CD4-positive, alpha-beta T cell treated with Interleukin-12 subunit alpha and Interleukin-12 subunit beta, for 1 hour (primary cell): ENCODE data around the gene PXMP2.
"Not testable (repeated sequence)": the region's sequence is repeated elsewhere in the genome, so short reads cannot be mapped to it uniquely, and the experiment has no call there.

Source experiments
- DNase-seq: peaks from one replicate; pipeline ENCODE4 v3.0.0-alpha.2; 2020

PXMP2 gene

DNA sequence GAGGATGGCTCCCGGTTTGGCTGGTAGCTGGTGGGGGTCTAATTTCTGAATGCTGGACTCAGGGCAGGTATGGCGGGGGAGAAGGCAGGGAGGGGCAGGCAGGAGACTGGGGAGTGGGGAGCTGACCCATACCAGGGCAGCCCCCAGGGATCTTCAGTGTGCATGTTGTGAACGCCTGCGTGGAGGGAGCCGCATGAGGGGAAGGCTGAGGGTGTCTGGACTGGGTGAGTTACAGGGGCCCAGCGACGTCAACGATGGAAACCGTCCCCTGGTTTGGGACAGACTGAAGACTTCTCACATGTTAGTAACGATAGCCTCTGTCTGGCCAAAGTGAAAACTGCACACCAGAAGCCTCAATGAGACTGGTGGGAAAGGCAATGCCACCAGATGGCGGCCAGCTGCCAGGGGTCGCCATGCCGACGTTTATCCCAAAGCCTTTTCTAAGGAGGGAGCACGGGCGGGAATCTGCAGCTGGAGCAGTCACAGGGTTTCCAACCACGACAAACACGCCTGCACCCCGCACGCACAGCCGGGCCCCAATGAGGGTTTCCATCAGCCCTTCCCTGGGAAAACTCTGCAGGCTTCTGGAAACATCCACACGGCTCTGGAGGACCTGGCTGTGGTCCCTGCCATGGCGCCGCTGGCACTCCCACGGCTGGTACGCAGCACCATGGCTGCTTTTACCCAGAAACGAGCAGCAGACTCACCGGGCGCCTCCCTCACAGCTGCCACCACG, 37.3 kb downstream of the PXMP2 start:
- DNase-seq, result no peak

DNA sequence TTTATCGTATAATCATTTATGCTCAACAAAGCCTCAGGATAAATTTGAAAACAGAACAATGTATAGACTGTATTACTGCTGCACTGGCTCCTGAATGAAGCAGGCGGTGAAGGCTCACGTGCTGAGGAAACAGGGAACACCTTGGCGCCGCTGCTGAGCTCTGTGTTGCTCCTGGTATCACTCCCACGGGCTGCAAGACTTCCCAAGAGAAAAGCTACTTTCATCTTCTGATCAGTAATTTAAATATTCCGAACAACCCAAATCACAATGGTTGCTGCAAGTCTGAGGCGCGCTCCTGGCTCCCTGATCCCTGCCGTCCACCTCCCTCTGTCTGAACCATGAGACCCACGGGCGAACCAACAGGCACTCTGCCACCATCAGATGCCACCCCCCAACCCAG, 39.0 kb downstream of the PXMP2 start:
- DNase-seq, result no peak

DNA sequence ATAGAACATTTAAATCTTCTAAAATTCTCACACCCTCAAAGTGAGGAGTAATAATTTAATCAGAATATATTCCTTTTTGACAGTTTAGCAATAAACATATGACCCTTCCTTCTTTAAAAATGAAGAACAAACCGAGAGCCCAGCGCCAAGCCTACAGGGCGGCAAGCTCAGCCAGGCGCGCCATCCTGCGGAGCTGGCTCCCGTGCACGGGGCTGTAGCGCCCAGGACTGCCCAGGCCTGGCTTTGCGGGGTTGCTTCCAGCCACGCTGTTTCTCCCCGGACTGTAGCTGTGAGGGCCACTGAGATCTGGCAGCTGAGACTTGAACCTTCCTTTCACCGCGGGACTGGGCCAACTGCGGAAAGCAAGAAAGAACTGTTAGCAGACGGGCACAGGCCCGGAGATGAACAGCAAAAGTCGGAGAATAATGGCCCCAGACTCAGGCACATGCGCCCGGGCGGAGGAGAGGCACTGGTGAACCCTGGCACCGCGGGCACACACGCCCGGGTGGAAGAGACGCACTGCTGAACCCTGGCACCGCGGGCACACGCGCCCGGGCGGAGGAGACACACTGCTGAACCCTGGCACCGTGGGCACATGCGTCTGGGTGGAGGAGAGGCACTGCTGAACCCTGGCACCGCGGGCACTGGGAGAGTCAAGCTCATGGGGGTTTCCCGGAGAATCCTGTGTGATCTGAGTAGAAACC, 39.9 kb downstream of the PXMP2 start:
- no peak for DNase-seq

- DNase-seq, result no peak
These were observed 41.1 kb downstream of the PXMP2 start for GRCh38 chr12:132728502-132728901.

- DNase-seq, result no peak
These were observed 42.3 kb downstream of the PXMP2 start for GRCh38 chr12:132729541-132730320.

- no peak for DNase-seq
These were observed 43.0 kb downstream of the PXMP2 start for GRCh38 chr12:132730353-132730752.

- no peak for DNase-seq
These were observed 44.2 kb downstream of the PXMP2 start for GRCh38 chr12:132731574-132731973.

DNA sequence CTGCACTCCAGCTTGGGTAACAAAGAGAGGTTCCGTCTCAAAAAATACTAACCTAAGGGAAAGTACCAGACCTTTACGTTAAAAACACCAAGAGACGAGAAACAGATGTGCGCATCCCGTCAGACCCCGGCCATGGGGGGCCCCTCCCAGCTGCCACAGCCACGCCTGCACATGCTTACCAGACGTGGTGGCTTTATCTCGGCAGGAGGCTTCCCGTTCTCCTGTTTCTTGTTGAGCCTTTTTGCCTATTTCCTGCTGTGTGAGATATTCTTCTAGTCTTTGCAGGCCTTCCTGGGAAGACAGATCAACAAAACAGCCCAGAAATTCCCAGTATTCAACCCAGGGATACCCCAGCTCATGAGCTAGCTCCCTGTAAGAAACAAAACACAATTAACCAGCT, 46.8 kb downstream of the PXMP2 start:
- no peak for DNase-seq

GRCh38 chr12:132735496-132735895, 48.1 kb downstream of the PXMP2 start:
- no peak for DNase-seq

GRCh38 chr12:132736378-132736777, 49.0 kb downstream of the PXMP2 start:
- DNase-seq, result no peak

- no peak for DNase-seq
These were observed 49.5 kb downstream of the PXMP2 start for GRCh38 chr12:132736913-132737312.

GRCh38 chr12:132739600-132740312, 52.4 kb downstream of the PXMP2 start:
- DNase-seq, result no peak

GRCh38 chr12:132740313-132740646, 52.9 kb downstream of the PXMP2 start:
- no peak for DNase-seq

DNA sequence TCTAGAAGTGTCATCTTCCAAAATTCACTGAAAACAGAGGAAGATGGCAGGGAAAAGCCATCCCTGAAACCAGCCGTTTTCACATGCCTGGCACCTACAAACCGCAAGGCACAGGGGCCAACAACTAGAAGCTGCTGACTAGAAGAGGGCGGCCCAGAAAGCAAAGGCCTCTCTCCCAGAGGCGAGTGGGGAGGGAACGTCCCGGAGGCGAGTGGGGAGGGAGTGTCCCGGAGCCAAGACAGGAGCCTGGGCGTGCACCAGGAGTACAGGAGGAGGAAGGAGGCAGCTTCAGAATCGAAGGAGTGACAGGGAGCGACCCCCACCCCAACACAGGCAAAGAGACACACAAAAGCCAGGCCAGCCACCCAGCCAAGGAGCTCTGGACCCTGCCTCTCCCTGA, 53.3 kb downstream of the PXMP2 start:
- no peak for DNase-seq

- DNase-seq, result no peak
These were observed 54.2 kb downstream of the PXMP2 start for GRCh38 chr12:132741620-132742019.

DNA sequence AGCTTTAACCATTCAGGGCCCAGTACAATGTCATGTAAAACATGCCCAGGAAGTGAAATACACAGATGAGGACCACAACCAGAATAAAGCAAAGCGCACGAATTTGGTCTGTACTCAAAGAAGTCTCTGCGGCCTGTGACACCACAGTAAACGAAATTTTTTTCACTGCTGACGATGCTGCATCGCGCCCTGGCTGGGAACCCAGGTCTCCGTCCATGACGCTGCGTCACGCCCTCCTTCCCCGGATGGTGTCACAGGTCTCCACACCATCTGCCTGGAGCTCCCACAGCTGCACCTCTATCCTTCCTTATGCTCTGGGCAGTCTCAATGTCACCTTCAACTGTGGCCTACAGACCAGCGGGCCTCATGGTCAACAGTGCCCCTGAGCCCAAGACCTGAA, 56.4 kb downstream of the PXMP2 start:
- DNase-seq, result no peak

- no peak for DNase-seq
These were observed 59.2 kb downstream of the PXMP2 start for GRCh38 chr12:132746613-132747012.

GRCh38 chr12:132747395-132747794, 60.0 kb downstream of the PXMP2 start:
- DNase-seq, result no peak

DNA sequence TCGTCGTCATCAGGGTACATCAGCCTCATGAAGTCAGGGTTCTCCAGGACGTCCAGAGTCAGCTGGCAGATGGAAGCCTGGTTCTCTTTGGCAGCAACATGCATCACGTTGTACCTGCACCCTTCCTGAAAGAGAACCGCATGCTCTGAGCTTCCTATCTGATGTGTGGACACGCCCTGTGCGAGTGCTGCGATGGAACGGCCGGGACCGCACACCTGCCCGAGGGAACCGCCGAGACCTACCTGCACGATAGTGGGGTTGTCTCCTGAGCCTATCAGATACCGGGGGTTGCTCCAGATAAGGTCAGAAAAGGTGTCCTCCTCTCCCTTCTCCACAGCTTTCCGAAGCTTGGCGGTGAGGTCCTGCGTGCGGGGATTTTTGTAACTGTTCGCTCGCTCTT, 60.5 kb downstream of the PXMP2 start:
- DNase-seq, result no peak

- no peak for DNase-seq
These were observed 60.9 kb downstream of the PXMP2 start for GRCh38 chr12:132748319-132748718.

DNA sequence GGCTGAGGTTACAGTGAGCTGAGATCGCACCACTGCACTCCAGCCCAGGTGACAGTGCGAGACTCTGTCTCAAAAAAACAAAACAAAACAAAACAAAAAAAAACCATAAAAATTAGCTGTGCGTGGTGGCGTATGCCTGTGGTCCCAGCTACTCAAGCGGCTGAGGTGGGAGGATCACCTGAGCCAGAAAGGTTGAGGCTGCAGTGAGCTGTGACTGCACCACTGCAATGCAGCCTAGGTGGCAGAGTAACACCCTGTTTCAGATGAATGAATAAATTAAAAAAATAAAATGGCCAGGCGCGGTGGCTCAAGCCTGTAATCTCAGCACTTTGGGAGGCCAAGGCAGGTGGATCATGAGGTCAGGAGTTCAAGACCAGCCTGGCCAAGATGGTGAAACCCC, 66.3 kb downstream of the PXMP2 start:
- not testable (repeated sequence) for DNase-seq

DNA sequence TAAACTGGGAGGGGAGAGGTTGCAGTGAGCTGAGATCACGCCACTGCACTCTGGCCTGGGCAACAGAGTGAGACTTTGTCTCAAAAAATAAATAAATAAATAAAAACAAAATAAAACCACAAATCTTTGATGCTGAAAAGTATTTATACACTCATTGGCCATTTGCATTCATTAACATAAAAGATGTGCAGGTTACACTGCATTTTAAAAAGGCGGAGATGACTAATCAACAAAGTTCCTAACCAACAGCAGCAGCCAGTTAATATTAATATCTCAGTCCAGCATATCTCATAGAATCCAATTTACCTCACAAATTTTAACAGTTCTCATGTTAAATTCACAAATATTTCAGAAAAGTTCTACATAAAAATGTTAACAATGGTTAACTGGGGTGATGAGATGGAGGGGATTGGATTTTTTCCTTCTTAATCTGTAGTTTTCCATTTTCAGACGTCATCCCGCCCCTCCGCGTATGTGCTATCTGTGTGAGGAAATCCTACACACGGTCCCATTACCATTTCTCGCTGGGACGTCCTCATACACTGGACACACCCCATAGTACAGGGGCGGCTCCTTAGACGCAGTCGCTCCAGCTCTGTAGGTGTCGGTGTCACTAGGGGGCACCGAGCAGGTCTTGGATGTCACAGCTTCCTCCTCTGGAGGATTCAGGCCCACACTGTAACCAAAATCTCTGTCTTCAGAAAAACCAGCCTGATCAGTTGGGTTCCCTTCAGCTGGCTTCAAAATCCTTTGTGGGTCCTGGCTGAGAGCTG, 67.0 kb downstream of the PXMP2 start:
- no peak for DNase-seq
